ENCODE results near the gene ARHGEF1.
A peak's percentile ranks its signal among the peaks of the same experiment; 100 is the strongest.
"Not testable (repeated sequence)": the region's sequence is repeated elsewhere in the genome, so short reads cannot be mapped to it uniquely, and the experiment has no call there.

ARHGEF1 gene

GRCh38 chr19:41871573-41872383 lies 11.2 kb upstream of the ARHGEF1 start:
- peaks cover 86% of the 10 kb centered on the region for H3K4me1 Mint-ChIP-seq (ENCODE audit: low read depth)
- no peaks in the 10 kb centered on the region for H3K27me3 Mint-ChIP-seq
- peaks cover 9% of the 10 kb centered on the region for H3K36me3 Mint-ChIP-seq
- H3K27ac Mint-ChIP-seq = peak overlapping the region; percentile 97
- peak overlapping the region; percentile 84 for H3K4me3 Mint-ChIP-seq
- no peaks in the 10 kb centered on the region for H3K9me3 Mint-ChIP-seq (ENCODE audit: low read depth)

GRCh38 chr19:41872384-41872774 lies 10.6 kb upstream of the ARHGEF1 start:
- Mint-ChIP-seq H3K36me3 (peaks cover 9% of the 10 kb centered on the region), H3K27me3 (no peaks in the 10 kb centered on the region), H3K9me3 (ENCODE audit: low read depth) (no peaks in the 10 kb centered on the region), H3K4me1 (ENCODE audit: low read depth) (peaks cover 89% of the 10 kb centered on the region), H3K4me3 (no peak overlapping the region), H3K27ac (peak overlapping the region; percentile 75)

- Mint-ChIP-seq H3K9me3 (ENCODE audit: low read depth) (no peaks in the 10 kb centered on the region), H3K4me3 (peak overlapping the region; percentile 46), H3K4me1 (ENCODE audit: low read depth) (peaks cover 89% of the 10 kb centered on the region), H3K27ac (peak overlapping the region; percentile 80), H3K27me3 (no peaks in the 10 kb centered on the region), H3K36me3 (peaks cover 9% of the 10 kb centered on the region)
Observed at GRCh38 chr19:41872775-41873647, 10.0 kb upstream of the ARHGEF1 start.

GRCh38 chr19:41875973-41876372 lies 7.0 kb upstream of the ARHGEF1 start:
- not testable (repeated sequence) for H3K27me3 Mint-ChIP-seq; H3K9me3 Mint-ChIP-seq (ENCODE audit: low read depth); H3K36me3 Mint-ChIP-seq
- H3K27ac Mint-ChIP-seq = peak overlapping the region; percentile 83
- peaks cover 87% of the 10 kb centered on the region for H3K4me1 Mint-ChIP-seq (ENCODE audit: low read depth)
- H3K4me3 Mint-ChIP-seq = peak overlapping the region; percentile 58

- Mint-ChIP-seq H3K36me3 (no peaks in the 10 kb centered on the region), H3K27ac (peak within 1 kb of the TSS; percentile 83), H3K4me3 (peak within 1 kb of the TSS; percentile 66), H3K27me3 (no peaks in the 10 kb centered on the region), H3K9me3 (ENCODE audit: low read depth) (no peaks in the 10 kb centered on the region), H3K4me1 (ENCODE audit: low read depth) (peaks cover 83% of the 10 kb centered on the region)
Observed at GRCh38 chr19:41876847-41877832, 5.8 kb upstream of the ARHGEF1 start, which contains the start of gene CD79A. Gene CD79A (plus strand): TSS chr19:41877279. CDS start chr19:41877305, 26 bp downstream.

- Mint-ChIP-seq H3K36me3 (no peaks in the 10 kb centered on the region), H3K27me3 (no peaks in the 10 kb centered on the region), H3K4me3 (peak overlapping the region; percentile 66), H3K9me3 (ENCODE audit: low read depth) (no peaks in the 10 kb centered on the region), H3K27ac (peak overlapping the region; percentile 83), H3K4me1 (ENCODE audit: low read depth) (peaks cover 78% of the 10 kb centered on the region)
Observed at GRCh38 chr19:41877916-41878905, 4.8 kb upstream of the ARHGEF1 start.

- Mint-ChIP-seq H3K4me3 (no peak overlapping the region), H3K9me3 (ENCODE audit: low read depth) (no peaks in the 10 kb centered on the region), H3K36me3 (no peaks in the 10 kb centered on the region), H3K27ac (peak overlapping the region; percentile 83), H3K27me3 (no peaks in the 10 kb centered on the region), H3K4me1 (ENCODE audit: low read depth) (peaks cover 69% of the 10 kb centered on the region)
Observed at GRCh38 chr19:41879080-41879479, 3.9 kb upstream of the ARHGEF1 start.

GRCh38 chr19:41879670-41880328 lies 3.2 kb upstream of the ARHGEF1 start:
- Mint-ChIP-seq H3K27ac (peak overlapping the region; percentile 76), H3K4me3 (peak overlapping the region; percentile 10), H3K4me1 (ENCODE audit: low read depth) (peaks cover 63% of the 10 kb centered on the region), H3K27me3 (no peaks in the 10 kb centered on the region), H3K36me3 (no peaks in the 10 kb centered on the region), H3K9me3 (ENCODE audit: low read depth) (no peaks in the 10 kb centered on the region)

GRCh38 chr19:41880329-41880708 lies 2.7 kb upstream of the ARHGEF1 start:
- Mint-ChIP-seq H3K36me3 (peaks cover 2% of the 10 kb centered on the region), H3K27me3 (no peaks in the 10 kb centered on the region), H3K9me3 (ENCODE audit: low read depth) (no peaks in the 10 kb centered on the region), H3K4me3 (no peak overlapping the region), H3K4me1 (ENCODE audit: low read depth) (peaks cover 62% of the 10 kb centered on the region), H3K27ac (peak overlapping the region; percentile 76)

- H3K27me3 Mint-ChIP-seq = no peaks in the 10 kb centered on the region
- H3K4me1 Mint-ChIP-seq (ENCODE audit: low read depth) = peaks cover 57% of the 10 kb centered on the region
- no peaks in the 10 kb centered on the region for H3K9me3 Mint-ChIP-seq (ENCODE audit: low read depth)
- H3K27ac Mint-ChIP-seq = peak overlapping the region; percentile 99
- H3K4me3 Mint-ChIP-seq = peak overlapping the region; percentile 91
- peaks cover 2% of the 10 kb centered on the region for H3K36me3 Mint-ChIP-seq
Observed at GRCh38 chr19:41883463-41883820, 458 bp downstream of the ARHGEF1 start.

- H3K9me3 Mint-ChIP-seq (ENCODE audit: low read depth) = no peaks in the 10 kb centered on the region
- H3K4me1 Mint-ChIP-seq (ENCODE audit: low read depth) = peaks cover 57% of the 10 kb centered on the region
- H3K4me3 Mint-ChIP-seq = peak overlapping the region; percentile 91
- H3K27me3 Mint-ChIP-seq = no peaks in the 10 kb centered on the region
- H3K27ac Mint-ChIP-seq = peak overlapping the region; percentile 99
- H3K36me3 Mint-ChIP-seq = peaks cover 4% of the 10 kb centered on the region
Observed at GRCh38 chr19:41883821-41884733, 1.1 kb downstream of the ARHGEF1 start.
